Kidney tubule cell (primary cell): Measurements from ENCODE around the gene SFT2D2.
"Not testable (repeated sequence)": the region's sequence is repeated elsewhere in the genome, so short reads cannot be mapped to it uniquely, and the experiment has no call there.

Source experiments
- DNase-seq: peaks from one replicate; pipeline ENCODE4 v3.0.0-alpha.2; 2018; ENCODE audit warnings: low spot score

Gene SFT2D2

GRCh38 chr1:168225476-168226190 is at the start of gene SFT2D2:
SFT2D2 (plus strand) TSS chr1:168226004; CDS start chr1:168226080, 76 bp downstream.
- DNase-seq: peak; percentile 86

- no peak for DNase-seq
Observed at GRCh38 chr1:168178227-168178637, 47.6 kb upstream of the SFT2D2 start.

DNA sequence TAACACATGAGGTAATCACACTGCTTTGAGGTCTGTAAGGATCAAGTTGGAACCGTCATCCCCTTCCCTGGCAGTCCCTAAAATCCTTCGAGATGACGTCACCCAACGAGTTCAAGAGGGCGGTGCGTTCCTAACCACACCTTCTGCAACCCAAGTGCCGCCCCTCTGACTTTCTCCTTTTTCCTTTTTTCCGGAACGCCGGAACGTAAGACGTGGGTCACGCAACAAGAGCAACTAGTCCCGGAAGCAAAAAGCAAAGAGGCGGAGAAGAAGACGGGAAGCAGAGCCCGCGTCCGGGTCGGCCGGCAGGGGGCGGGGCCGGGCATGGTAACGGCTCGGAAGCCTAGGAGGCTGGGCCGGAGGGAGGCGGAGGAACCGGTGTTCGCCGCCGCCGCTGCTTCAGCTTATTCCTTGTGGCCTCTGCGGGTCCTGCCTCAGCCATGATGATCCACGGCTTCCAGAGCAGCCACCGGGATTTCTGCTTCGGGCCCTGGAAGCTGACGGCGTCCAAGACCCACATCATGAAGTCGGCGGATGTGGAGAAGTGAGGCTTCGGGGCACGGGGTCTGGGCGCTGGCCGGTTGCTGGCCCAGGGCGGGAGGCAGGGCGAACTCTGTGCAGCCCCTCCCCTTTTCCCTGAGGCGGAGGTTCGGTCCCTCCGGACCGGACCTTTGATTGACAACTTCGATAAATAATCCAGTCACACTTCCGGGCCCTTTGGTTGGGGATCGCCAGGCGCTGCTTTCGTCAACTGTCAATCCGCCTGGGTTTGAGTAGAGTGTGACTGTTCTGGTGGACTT is 47.0 kb upstream of the SFT2D2 start, which contains the start of gene TIPRL:
TIPRL (plus strand) TSS at position 325 of the 800 bp plus-strand sequence; CDS start at position 441, 116 bp downstream.
- DNase-seq: peak; percentile 99

DNA sequence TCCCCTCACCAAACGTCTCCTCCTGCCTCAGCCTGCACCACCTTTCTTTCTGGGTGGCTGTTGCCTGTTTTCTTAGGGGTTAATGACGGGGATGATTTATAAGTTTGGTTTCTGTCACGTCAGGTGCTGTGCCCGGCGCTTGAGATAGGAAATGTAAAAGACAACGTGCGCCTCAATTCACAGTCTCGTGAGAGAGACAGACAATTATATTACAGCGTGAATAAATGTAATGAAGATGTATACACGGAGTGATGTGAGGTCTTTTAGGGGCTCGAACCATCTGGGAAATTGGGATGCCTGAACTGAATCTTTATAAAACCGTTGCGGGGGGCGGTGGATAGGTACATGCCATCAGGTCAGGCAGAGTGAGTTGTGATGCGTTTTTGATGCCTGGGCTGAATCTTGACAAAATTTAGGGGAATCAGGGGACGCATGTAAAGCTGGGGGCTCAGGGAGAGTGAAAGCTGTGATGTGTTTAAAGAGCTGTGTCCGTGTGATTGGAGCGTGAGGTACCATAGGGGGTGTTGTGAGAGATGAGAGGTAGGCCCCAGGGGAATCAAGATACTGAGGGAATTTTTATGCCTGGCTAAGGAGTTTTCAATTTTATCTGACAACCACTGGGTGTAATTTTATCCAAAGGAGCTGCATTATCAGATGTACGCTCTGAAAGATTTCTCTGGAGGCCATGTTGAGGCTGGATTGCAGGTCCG is 46.2 kb upstream of the SFT2D2 start:
- DNase-seq: no peak

DNA sequence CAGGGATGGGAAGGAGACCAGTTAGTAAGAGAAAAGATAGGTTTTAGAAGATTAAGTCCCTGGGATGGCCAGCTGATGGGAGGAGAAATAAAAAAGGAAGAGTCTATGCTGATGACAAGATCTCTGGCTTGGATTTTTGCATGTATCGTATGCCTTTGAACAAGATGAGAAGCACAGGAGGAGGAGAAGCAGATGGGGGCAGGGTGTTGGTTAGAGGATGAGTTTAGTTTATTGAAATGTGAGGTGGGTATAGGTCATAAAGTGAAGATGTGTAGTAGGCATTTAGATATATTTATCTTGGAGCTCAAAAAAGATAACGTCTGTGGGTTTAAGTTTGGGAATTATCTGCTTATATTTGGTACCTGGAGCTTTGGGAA is 45.7 kb upstream of the SFT2D2 start:
- DNase-seq: peak; percentile 9

DNA sequence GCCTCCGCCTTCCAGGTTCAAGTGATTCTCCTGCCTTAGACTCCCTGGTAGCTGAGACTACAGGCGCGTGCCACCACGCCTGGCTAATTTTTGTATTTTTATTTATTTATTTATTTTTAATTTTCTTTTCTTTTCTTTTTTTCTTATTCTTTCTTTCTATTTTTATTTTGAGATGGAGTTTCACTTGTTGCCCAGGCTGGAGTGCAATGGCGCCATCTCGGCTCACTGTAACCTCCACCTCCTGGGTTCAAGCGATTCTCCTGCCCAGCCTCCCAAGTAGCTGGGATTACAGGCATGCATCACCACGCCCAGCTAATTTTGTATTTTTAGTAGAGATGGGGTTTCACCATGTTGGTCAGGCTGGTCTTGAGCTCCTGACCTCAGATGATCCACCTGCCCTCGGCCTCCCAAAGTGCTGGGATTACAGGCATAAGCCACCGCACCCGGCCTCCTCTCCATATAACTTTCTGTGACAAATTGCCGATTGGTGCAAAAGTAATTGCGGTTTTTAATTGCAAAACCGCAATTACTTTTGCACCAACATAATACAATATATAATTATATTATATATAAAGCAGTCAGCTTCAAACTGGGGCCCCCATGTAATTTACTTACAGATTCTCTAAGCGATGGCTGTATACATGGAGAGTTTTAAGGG is 44.6 kb upstream of the SFT2D2 start:
- not testable (repeated sequence) for DNase-seq

GRCh38 chr1:168187177-168187576 is 38.6 kb upstream of the SFT2D2 start:
- DNase-seq: no peak

DNA sequence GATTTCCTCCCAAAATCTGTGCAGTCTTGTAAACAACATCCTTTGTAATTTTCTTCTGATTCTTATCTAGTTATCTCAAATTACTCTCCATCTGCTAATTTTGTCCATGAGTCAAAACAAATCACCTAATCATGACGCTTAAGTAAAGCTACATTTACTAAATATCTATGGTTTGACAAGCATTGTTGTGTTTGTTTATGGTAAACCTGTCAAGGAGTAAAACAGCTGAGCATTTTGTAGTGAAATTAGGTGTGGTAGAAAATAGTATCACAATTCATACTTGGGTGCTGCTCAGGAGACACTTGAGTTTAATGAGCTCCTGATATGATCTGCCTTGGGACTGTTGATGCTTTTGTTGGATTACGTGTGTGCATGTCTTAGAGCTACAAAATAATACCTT is 35.4 kb upstream of the SFT2D2 start:
- no peak for DNase-seq

- peak; percentile 17 for DNase-seq
Observed at GRCh38 chr1:168195199-168196135, 30.3 kb upstream of the SFT2D2 start.

DNA sequence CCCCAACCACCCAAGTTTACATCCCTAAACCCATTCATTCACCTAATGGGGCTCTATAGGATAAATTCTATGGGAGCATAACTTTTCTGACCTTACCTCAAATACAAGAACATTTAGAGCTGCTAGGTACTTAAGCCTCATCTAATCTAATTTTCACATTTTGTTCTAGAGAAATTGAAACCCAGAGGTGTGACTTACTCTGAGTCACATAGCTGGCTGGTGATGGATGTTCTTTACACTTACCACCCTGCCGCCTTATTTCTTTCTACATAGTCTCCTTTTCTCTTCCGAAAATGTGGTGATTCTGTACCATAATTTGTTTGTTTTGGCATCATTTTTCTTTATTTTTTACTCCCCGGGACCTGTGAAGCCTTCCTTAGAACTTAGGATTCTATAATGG is 26.7 kb upstream of the SFT2D2 start:
- DNase-seq: no peak

GRCh38 chr1:168202941-168203654 is 22.7 kb upstream of the SFT2D2 start:
- peak; percentile 9 for DNase-seq

DNA sequence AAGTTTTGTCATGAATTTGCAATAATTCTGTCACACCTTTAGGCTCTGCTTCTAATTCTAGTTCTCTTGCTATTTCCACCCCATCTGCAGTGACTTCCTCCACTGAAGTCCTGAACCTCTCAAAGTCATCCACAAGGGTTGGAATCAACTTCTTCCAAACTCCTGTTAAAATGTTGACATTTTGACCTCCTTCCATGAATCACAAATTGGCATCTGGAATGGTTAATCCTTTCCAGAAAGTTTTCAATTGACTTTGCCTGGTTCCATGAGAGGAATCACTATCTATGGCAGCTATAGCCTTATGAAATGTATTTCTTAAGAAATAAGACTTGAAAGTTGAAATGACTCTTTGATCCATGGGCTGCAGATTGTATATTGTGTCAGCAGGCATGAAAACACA is 19.7 kb upstream of the SFT2D2 start:
- no peak for DNase-seq

GRCh38 chr1:168207673-168208072 is 18.1 kb upstream of the SFT2D2 start:
- DNase-seq: not testable (repeated sequence)

GRCh38 chr1:168210312-168210711 is 15.5 kb upstream of the SFT2D2 start:
- no peak for DNase-seq

DNA sequence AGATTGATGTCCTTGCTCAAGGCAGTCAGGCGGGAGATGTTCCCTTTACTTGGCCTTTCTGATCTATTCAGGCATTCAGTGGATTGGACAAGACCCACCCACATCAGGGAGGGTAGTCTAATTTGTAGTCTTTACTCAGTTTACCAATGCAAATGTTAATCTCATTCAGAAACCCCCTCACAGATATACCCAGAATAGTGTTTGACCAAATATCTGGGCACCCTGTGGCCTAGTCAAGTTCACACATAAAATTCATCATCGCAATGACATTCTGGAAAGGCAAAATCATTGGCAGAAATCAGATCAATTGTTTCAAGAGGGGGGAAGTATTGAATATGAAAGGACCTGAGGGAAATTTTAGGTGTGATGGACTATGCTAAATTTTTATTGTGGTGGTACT is 12.5 kb upstream of the SFT2D2 start:
- DNase-seq: no peak

- DNase-seq: no peak
Observed at GRCh38 chr1:168216171-168216570, 9.6 kb upstream of the SFT2D2 start.

DNA sequence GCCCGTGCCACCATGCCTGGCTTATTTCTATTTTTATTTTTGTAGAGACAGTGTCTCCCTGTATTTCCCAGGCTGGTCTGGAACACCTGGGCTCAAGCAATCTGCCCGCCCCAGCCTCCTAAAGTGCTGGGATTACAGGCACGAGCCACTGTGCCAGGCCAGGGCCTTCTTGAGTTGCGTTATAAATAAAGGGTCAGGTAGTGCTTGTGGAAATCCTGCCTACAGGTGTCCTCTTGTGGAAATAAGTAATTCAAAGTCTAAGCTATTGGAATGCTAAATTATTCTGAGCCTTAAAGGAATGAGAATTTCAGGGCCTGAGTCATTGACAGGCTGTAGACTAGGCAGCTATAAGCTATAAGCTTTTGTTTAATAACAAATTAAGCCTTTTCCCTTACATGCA is 8.1 kb upstream of the SFT2D2 start:
- no peak for DNase-seq

GRCh38 chr1:168218658-168219057 is 7.1 kb upstream of the SFT2D2 start:
- DNase-seq: no peak

GRCh38 chr1:168220470-168220871 is 5.3 kb upstream of the SFT2D2 start:
- DNase-seq: no peak

GRCh38 chr1:168221275-168221674 is 4.5 kb upstream of the SFT2D2 start:
- DNase-seq: no peak
